ENCODE measurements around the gene LSM7.

GRCh38 chr19:2323707-2324106 lies 4.7 kb downstream of the LSM7 start:
- TF ChIP-seq JUNB (IDR thresholded peaks at IDR 0.05; ENCODE audit: unreplicated experiment) (no peak), CREB1 (CRISPR knock-in tag; IDR thresholded peaks at IDR 0.05; ENCODE audit: low read depth) (no peak), ZNF331 (CRISPR knock-in tag; IDR thresholded peaks at IDR 0.05; ENCODE audit: low read depth) (no peak)
- TF ChIP-seq, protein P1, sequence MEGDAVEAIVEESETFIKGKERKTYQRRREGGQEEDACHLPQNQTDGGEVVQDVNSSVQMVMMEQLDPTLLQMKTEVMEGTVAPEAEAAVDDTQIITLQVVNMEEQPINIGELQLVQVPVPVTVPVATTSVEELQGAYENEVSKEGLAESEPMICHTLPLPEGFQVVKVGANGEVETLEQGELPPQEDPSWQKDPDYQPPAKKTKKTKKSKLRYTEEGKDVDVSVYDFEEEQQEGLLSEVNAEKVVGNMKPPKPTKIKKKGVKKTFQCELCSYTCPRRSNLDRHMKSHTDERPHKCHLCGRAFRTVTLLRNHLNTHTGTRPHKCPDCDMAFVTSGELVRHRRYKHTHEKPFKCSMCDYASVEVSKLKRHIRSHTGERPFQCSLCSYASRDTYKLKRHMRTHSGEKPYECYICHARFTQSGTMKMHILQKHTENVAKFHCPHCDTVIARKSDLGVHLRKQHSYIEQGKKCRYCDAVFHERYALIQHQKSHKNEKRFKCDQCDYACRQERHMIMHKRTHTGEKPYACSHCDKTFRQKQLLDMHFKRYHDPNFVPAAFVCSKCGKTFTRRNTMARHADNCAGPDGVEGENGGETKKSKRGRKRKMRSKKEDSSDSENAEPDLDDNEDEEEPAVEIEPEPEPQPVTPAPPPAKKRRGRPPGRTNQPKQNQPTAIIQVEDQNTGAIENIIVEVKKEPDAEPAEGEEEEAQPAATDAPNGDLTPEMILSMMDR (conservative IDR thresholded peaks at IDR 0.05; ENCODE audit: low read depth in 2 of 2), result no peak

All from GM23338 (cell line).